ENCODE results near the gene PIGQ. TPM values are rescaled to one million over a fixed set of nuclear protein-coding genes. Genes with fewer than 3 reads are reported as not detected.

PIGQ gene
- total and polyA plus RNA-seq, 2 of the 13 experiments (the other 11 are each of a cell fraction or from before 2014, with no cell fraction given), result 7.7 to 19.7 TPM

DNA sequence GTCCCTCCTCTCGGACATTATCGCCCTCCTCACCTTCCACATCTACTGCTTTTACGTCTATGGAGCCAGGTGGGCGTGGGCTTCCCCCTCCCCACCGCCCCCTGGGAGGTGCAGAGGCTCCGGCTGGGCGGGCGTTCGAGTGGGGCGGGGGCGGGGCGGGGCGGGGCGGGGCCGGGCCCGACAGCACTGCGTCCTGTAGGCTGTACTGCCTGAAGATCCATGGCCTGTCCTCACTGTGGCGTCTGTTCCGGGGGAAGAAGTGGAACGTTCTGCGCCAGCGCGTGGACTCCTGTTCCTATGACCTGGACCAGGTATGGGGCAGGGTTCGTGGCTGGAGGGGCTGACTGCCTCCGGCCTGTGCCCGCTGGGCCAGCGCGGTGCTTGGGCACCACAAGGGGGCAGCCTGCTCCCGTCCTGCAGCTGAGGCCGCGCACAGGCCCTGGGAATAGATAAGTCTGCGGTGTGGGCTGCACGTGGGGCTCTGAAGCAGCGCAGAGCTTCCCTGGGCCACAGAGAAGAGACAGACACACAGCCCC lies 9.2 kb downstream of the PIGQ start (continued):
- TF ChIP-seq PRDM15 (CRISPR knock-in tag; IDR thresholded peaks at IDR 0.05) (no peak), SIX4 (CRISPR knock-in tag; IDR thresholded peaks at IDR 0.05) (no peak), TRIM22 (IDR thresholded peaks at IDR 0.05) (no peak), DBP (CRISPR knock-in tag; IDR thresholded peaks at IDR 0.05; ENCODE audit: not compliant biosample characterization) (no peak), NR3C1 (CRISPR knock-in tag; IDR thresholded peaks at IDR 0.05) (no peak), ZNF672 (CRISPR knock-in tag; IDR thresholded peaks at IDR 0.05) (no peak), KLF6 (CRISPR knock-in tag; IDR thresholded peaks at IDR 0.05) (0 out of 2 replicates have a peak, but pooled peaks have one; percentile 30), POLR2G (IDR thresholded peaks at IDR 0.05; ENCODE audit: low read depth, low read length) (no peak), ZBTB10 (CRISPR knock-in tag; IDR thresholded peaks at IDR 0.05; ENCODE audit: borderline replicate concordance) (no peak), WIZ (CRISPR knock-in tag; IDR thresholded peaks at IDR 0.05) (no peak), TEAD3 (CRISPR knock-in tag; optimal IDR thresholded peaks at IDR 0.05; ENCODE audit: borderline replicate concordance) (peak; percentile 46), ZNF180 (CRISPR knock-in tag; IDR thresholded peaks at IDR 0.05; ENCODE audit: borderline replicate concordance, low read depth) (no peak), KLF16 (CRISPR knock-in tag; IDR thresholded peaks at IDR 0.05) (peak in 1 of 2 experiments; percentile 39; a peak in 1 of 4 replicates), ZNF251 (CRISPR knock-in tag; IDR thresholded peaks at IDR 0.05) (no peak), HNRNPH1 (optimal IDR thresholded peaks at IDR 0.05; ENCODE audit: low read depth, low read length) (no peak), ZNF891 (CRISPR knock-in tag; IDR thresholded peaks at IDR 0.05) (no peak), MAFG (CRISPR knock-in tag; IDR thresholded peaks at IDR 0.05) (no peak), SOX13 (IDR thresholded peaks at IDR 0.05) (no peak), SOX13 (CRISPR knock-in tag; conservative IDR thresholded peaks at IDR 0.05 in 1 of 2, IDR thresholded peaks at IDR 0.05 in 1 of 2) (peak in 1 of 2 experiments; percentile 22; a peak in 1 of 4 replicates)

All from HepG2 (cell line).